T-cell (primary cell): ENCODE results near the gene FAM110C. TPM values are rescaled to one million over a fixed set of nuclear protein-coding genes. Genes with fewer than 3 reads are reported as not detected.
"Not testable (repeated sequence)": the region's sequence is repeated elsewhere in the genome, so short reads cannot be mapped to it uniquely, and the experiment has no call there.

Source experiments
- ATAC-seq, 4 experiments: fragments of 200-7000 bp in 3 of 4; fragments of 150-1000 bp in 1 of 4; cut with Tn5 transposase; replicated peaks in 1 of 4; 1 replicate in 3 of 4; 2 replicates in 1 of 4; pipeline ENCODE4 v1.10.0; 2021; ENCODE audit warnings: moderate library complexity in 3 of 4, mild to moderate bottlenecking in 2 of 4, moderate number of reproducible peaks in 1 of 4
- CTCF ChIA-PET, 2 donors: fragments of 300-600 bp; sonication (Branson Sonifier 250); formaldehyde crosslinking; loops; one replicate each; lab custom pipeline; 2022; ENCODE audit warnings: antibody characterized with exemption in 2 of 2; lab: Charles Lee
- POLR2A ChIA-PET, 2 donors: fragments of 300-600 bp; sonication (Branson Sonifier 250); formaldehyde crosslinking; loops; one replicate each; lab custom pipeline; 2022; ENCODE audit warnings: antibody characterized with exemption in 2 of 2; lab: Charles Lee
- DNase-seq, 35 experiments: peaks; one replicate each; pipeline versions ENCODE4 v3.0.0 to v3.0.0-alpha.2; 2013 to 2023
- H3K27ac ChIP-seq: one replicate; pipeline ENCODE4 v1.5.1; 2013; ENCODE audit warnings: low read length
- H3K27me3 ChIP-seq, 2 experiments: replicated peaks in 1 of 2; 1 replicate in 1 of 2; 2 replicates in 1 of 2; pipeline versions ENCODE4 v1.6.1 to v1.7.0; 2013; ENCODE audit warnings: low read length in 1 of 2, mixed read lengths in 1 of 2; ENCODE audit not compliant: control insufficient read depth in 2 of 2, insufficient read depth in 2 of 2; ENCODE audit errors: extremely low read depth in 1 of 2
- H3K36me3 ChIP-seq, 2 donors: 1 replicate in 1 of 2; 2 replicates in 1 of 2; pipeline versions ENCODE4 v1.6.1 to v1.7.0; 2013; ENCODE audit warnings: low read length in 1 of 2; ENCODE audit not compliant: control insufficient read depth in 2 of 2, insufficient read depth in 1 of 2; ENCODE audit errors: extremely low read depth in 1 of 2
- H3K4me1 ChIP-seq, 2 experiments: 1 replicate in 1 of 2; 2 replicates in 1 of 2; pipeline versions ENCODE4 v1.6.1 to v1.7.0; 2013; ENCODE audit warnings: low read length in 2 of 2, mixed read lengths in 1 of 2; ENCODE audit not compliant: insufficient read depth in 2 of 2, control insufficient read depth in 1 of 2; ENCODE audit errors: extremely low read depth in 1 of 2
- H3K4me3 ChIP-seq, 2 donors: 1 replicate in 1 of 2; 2 replicates in 1 of 2; pipeline versions ENCODE4 v1.5.1 to v1.7.0; 2013; ENCODE audit warnings: mild to moderate bottlenecking in 2 of 2, low read length in 1 of 2, moderate library complexity in 1 of 2; ENCODE audit not compliant: control insufficient read depth in 1 of 2; ENCODE audit errors: extremely low read depth in 1 of 2
- H3K9me3 ChIP-seq: 2 replicates; pipeline ENCODE4 v1.7.0; 2013
- H3K27ac Mint-ChIP-seq, 2 donors: one replicate each; pipeline ENCODE4 v1.8.0; 2020 to 2021; ENCODE audit warnings: mild to moderate bottlenecking in 2 of 2, mixed read lengths in 2 of 2
- H3K27me3 Mint-ChIP-seq, 2 donors: one replicate each; pipeline ENCODE4 v1.8.0; 2021 to 2022; ENCODE audit warnings: mixed read lengths in 2 of 2
- H3K36me3 Mint-ChIP-seq: one replicate; pipeline ENCODE4 v1.8.0; 2021; ENCODE audit warnings: mixed read lengths
- H3K4me1 Mint-ChIP-seq, 3 donors: one replicate each; pipeline ENCODE4 v1.8.0; 2020 to 2022; ENCODE audit warnings: mixed read lengths in 3 of 3, mild to moderate bottlenecking in 1 of 3
- H3K4me3 Mint-ChIP-seq, 3 donors: one replicate each; pipeline ENCODE4 v1.8.0; 2020 to 2022; ENCODE audit warnings: mild to moderate bottlenecking in 3 of 3, mixed read lengths in 3 of 3, moderate library complexity in 3 of 3
- H3K9me3 Mint-ChIP-seq, 3 donors: one replicate each; pipeline ENCODE4 v1.8.0; 2020 to 2022; ENCODE audit warnings: mixed read lengths in 3 of 3
- WGBS: methylation state at CpG from one replicate; pipeline ENCODE4 v1.1.5; 2013; ENCODE audit warnings: missing lambda C conversion rate; ENCODE audit not compliant: insufficient coverage; 5-methylcytosine and 5-hydroxymethylcytosine counted together
- total RNA-seq, 35 experiments: library from RNA in 6 of 35; stranded (reverse) in 6 of 35; fragments of 120-200 nt in 1 of 35; gene quantifications; one replicate each; pipeline versions ENCODE4 v1.2.1 to v1.2.4 and lab custom pipeline; 2013 to 2026

Gene FAM110C
- total RNA-seq, 5 donors from 2014 or later (not counting 1 experiment from before 2014, with no cell fraction given) = 0.35 to 1.9 (median 0.72) TPM

DNA sequence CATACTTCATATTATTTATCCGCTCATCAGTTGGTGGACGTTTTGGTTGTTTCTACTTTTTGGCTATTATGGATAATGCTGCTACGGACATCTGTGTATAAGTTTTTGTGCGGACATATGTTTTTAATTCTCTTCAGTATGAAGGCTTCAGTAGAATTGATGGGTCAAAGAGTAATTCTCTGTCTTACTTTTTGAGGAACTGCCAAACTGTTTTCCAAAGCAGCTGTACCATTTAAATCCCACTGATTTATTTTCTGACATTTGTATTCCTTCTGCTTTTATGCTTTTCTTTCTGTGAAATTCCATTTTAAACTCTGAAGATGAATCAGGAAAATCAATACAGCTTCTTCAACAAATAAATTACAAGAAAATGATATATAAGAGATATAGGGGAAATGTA, 20.8 kb downstream of the FAM110C start:
- WGBS = 100% methylated on average over 2 of the region's 4 CpGs
- H3K36me3 Mint-ChIP-seq = no peaks in the 10 kb centered on the region
- H3K4me3 ChIP-seq = no peak overlapping the region
- peak overlapping the region in 1 of 3 donors; percentile 18 for H3K4me3 Mint-ChIP-seq
- ATAC-seq (no peak), DNase-seq (no peak)
- ChIA-PET CTCF (no interaction called here), POLR2A (no interaction called here)
- H3K27me3 Mint-ChIP-seq = peaks cover 0 to 6% of the 10 kb centered on the region in 2 donors
- H3K9me3 ChIP-seq = no peaks in the 10 kb centered on the region
- peaks cover 33 to 35% (median 34%) of the 10 kb centered on the region in 3 donors for H3K4me1 Mint-ChIP-seq
- H3K36me3 ChIP-seq = no peaks in the 10 kb centered on the region
- no peaks in the 10 kb centered on the region for H3K27me3 ChIP-seq
- no peak overlapping the region for H3K27ac ChIP-seq
- H3K9me3 Mint-ChIP-seq = peaks cover 0 to 4% (median 0%) of the 10 kb centered on the region in 3 donors
- no peak overlapping the region for H3K27ac Mint-ChIP-seq
- peaks cover 0 to 15% of the 10 kb centered on the region in 2 experiments for H3K4me1 ChIP-seq

- H3K4me3 ChIP-seq, H3K27ac ChIP-seq, ATAC-seq, POLR2A ChIA-PET, H3K9me3 ChIP-seq, H3K27me3 Mint-ChIP-seq, H3K36me3 Mint-ChIP-seq, H3K9me3 Mint-ChIP-seq, H3K27me3 ChIP-seq, H3K36me3 ChIP-seq, CTCF ChIA-PET, DNase-seq: not testable (repeated sequence)
- Mint-ChIP-seq H3K4me3 (peak overlapping the region in 1 of 3 donors; percentile 43), H3K27ac (peak overlapping the region; percentile 60 to 78), H3K4me1 (peaks cover 33 to 35% (median 34%) of the 10 kb centered on the region in 3 donors)
- peaks cover 0 to 15% of the 10 kb centered on the region in 2 experiments for H3K4me1 ChIP-seq
- 100% methylated on average over 2 of the region's 4 CpGs for WGBS
Observed at GRCh38 chr2:24591-24990, 21.7 kb downstream of the FAM110C start.

DNA sequence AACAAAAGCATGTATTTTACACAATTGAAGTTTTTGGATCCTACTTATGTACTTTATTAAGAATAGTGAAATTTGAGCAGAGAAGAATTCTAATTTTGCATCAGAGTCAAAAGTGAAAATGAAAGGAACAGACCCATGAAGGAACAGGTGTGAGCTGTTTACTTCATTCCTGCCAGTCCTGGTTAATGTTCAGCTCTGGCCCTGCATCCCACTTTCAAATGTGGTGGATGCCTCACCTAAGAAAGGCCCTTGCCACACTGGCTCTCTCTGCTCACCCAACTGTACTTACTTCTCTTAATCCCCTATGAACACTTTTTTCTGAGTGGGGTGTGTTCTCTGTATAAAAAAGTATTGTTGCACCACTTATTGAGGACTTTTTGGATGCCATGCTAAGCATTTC, 22.2 kb downstream of the FAM110C start:
- Mint-ChIP-seq H3K4me1 (peaks cover 31 to 35% (median 34%) of the 10 kb centered on the region in 3 donors), H3K36me3 (no peaks in the 10 kb centered on the region), H3K4me3 (peak overlapping the region in 1 of 3 donors; percentile 43), H3K27me3 (peaks cover 0 to 9% of the 10 kb centered on the region in 2 donors), H3K27ac (peak overlapping the region; percentile 60 to 78), H3K9me3 (peaks cover 0 to 4% (median 0%) of the 10 kb centered on the region in 3 donors)
- Histone ChIP-seq H3K9me3 (no peaks in the 10 kb centered on the region), H3K4me3 (no peak overlapping the region), H3K27ac (peak overlapping the region; percentile 54), H3K27me3 (peaks cover 0 to 3% of the 10 kb centered on the region in 2 experiments), H3K4me1 (peaks cover 0 to 12% of the 10 kb centered on the region in 2 experiments), H3K36me3 (no peaks in the 10 kb centered on the region)
- ChIA-PET CTCF (no interaction called here), POLR2A (no interaction called here)
- ATAC-seq = no peak
- DNase-seq = peak in 1 of 35 experiments; percentile 16

- WGBS = no CpG with 5 or more reads among the region's 1 CpG
- POLR2A ChIA-PET = no interaction called here
Observed at GRCh38 chr2:23283-23682, 23.0 kb downstream of the FAM110C start.

GRCh38 chr2:22244-22643, 24.1 kb downstream of the FAM110C start:
- POLR2A ChIA-PET, H3K4me3 Mint-ChIP-seq, ATAC-seq, H3K9me3 Mint-ChIP-seq, H3K36me3 Mint-ChIP-seq, H3K27ac ChIP-seq, H3K27me3 ChIP-seq, H3K4me3 ChIP-seq, H3K36me3 ChIP-seq, H3K4me1 ChIP-seq, DNase-seq, H3K9me3 ChIP-seq: not testable (repeated sequence)
- WGBS = no CpG with 5 or more reads among the region's 4 CpGs
- CTCF ChIA-PET = interaction anchor here in 1 of 2 donors (1.1 kb wide), 1 partner anchor 144 kb away, joined by 10 read pairs; no protein-coding TSS in a partner anchor
- Mint-ChIP-seq H3K4me1 (peaks cover 18 to 25% (median 21%) of the 10 kb centered on the region in 3 donors), H3K27me3 (peaks cover 0 to 13% of the 10 kb centered on the region in 2 donors), H3K27ac (peak overlapping the region in 1 of 2 donors; percentile 49)

More at GRCh38 chr2:23283-23682, 23.0 kb downstream of the FAM110C start:
- Histone ChIP-seq H3K4me3 (no peak overlapping the region), H3K4me1 (peaks cover 0 to 7% of the 10 kb centered on the region in 2 experiments), H3K36me3 (no peaks in the 10 kb centered on the region), H3K9me3 (no peaks in the 10 kb centered on the region), H3K27me3 (peaks cover 0 to 3% of the 10 kb centered on the region in 2 experiments), H3K27ac (no peak overlapping the region)
- Mint-ChIP-seq H3K9me3 (peaks cover 0 to 4% (median 0%) of the 10 kb centered on the region in 3 donors), H3K36me3 (no peaks in the 10 kb centered on the region), H3K4me1 (peaks cover 23 to 31% (median 28%) of the 10 kb centered on the region in 3 donors), H3K27ac (no peak overlapping the region), H3K4me3 (no peak overlapping the region), H3K27me3 (peaks cover 0 to 13% of the 10 kb centered on the region in 2 donors)
- DNase-seq (no peak), ATAC-seq (no peak)
- CTCF ChIA-PET = interaction anchor here in 1 of 2 donors (0.6 kb wide), 1 partner anchor 103 kb away, joined by 3 read pairs; no protein-coding TSS in a partner anchor

GRCh38 chr2:20259-20658, 26.0 kb downstream of the FAM110C start:
- peaks cover 0 to 12% of the 10 kb centered on the region in 2 experiments for H3K27me3 ChIP-seq
- H3K36me3 ChIP-seq, H3K36me3 Mint-ChIP-seq, POLR2A ChIA-PET, H3K4me3 Mint-ChIP-seq, H3K4me3 ChIP-seq, H3K4me1 ChIP-seq, H3K27ac ChIP-seq, H3K9me3 Mint-ChIP-seq, H3K9me3 ChIP-seq, ATAC-seq, DNase-seq: not testable (repeated sequence)
- WGBS = 100% methylated on average over 2 of the region's 4 CpGs
- CTCF ChIA-PET = interaction anchor here in 1 of 2 donors (0.6 kb wide), 1 partner anchor 616 kb away, joined by 3 read pairs; no protein-coding TSS in a partner anchor
- peaks cover 18 to 23% (median 21%) of the 10 kb centered on the region in 3 donors for H3K4me1 Mint-ChIP-seq
- H3K27ac Mint-ChIP-seq = peak overlapping the region in 1 of 2 donors; percentile 8
- peaks cover 5 to 11% of the 10 kb centered on the region in 2 donors for H3K27me3 Mint-ChIP-seq
